Sigmoid colon (tissue), 7 donors: Measurements from ENCODE around the gene PRR14L. TPM values are rescaled to one million over a fixed set of nuclear protein-coding genes. Genes with fewer than 3 reads are reported as not detected.

Experiments used
- DNase-seq: peaks from one replicate; pipeline ENCODE4 v3.0.0-alpha.2; 2019
- H3K27ac ChIP-seq, 4 donors: fragments of 200-600 bp; sonication (generic); one replicate each; pipeline ENCODE4 v1.5.1; 2016 to 2019; ENCODE audit warnings: mild to moderate bottlenecking in 1 of 4
- H3K27me3 ChIP-seq, 3 donors: fragments of 200-600 bp; sonication (generic); one replicate each; pipeline ENCODE4 v1.5.1; 2019; ENCODE audit warnings: mild to moderate bottlenecking in 1 of 3
- H3K36me3 ChIP-seq, 4 donors: fragments of 200-600 bp; sonication (generic); one replicate each; pipeline ENCODE4 v1.5.1; 2016 to 2019
- H3K4me1 ChIP-seq, 4 donors: fragments of 200-600 bp; sonication (generic); one replicate each; pipeline ENCODE4 v1.5.1; 2017 to 2019
- H3K4me3 ChIP-seq, 4 donors: fragments of 200-600 bp; sonication (generic); one replicate each; pipeline ENCODE4 v1.5.1; 2017 to 2019; ENCODE audit warnings: mild to moderate bottlenecking in 2 of 4, moderate library complexity in 1 of 4
- H3K9me3 ChIP-seq, 4 donors: fragments of 200-600 bp in 3 of 4; sonication (generic) in 3 of 4; one replicate each; pipeline versions ENCODE4 v1.5.1 to v1.6.1; 2013 to 2019
- CTCF ChIP-seq, 4 experiments: fragments of 450-650 bp in 3 of 4; fragments of 200-600 bp in 1 of 4; IDR thresholded peaks; one replicate each; pipeline ENCODE4 v1.5.1; 2016 to 2019; ENCODE audit warnings: antibody characterized with exemption in 4 of 4, mild to moderate bottlenecking in 3 of 4, moderate library complexity in 2 of 4
- EP300 ChIP-seq, 4 donors: sonication (generic); formaldehyde crosslinking; IDR thresholded peaks; one replicate each; pipeline ENCODE4 v1.6.1; 2017; ENCODE audit warnings: antibody characterized with exemption in 4 of 4
- POLR2A ChIP-seq, 2 donors: fragments of 450-650 bp; IDR thresholded peaks; one replicate each; pipeline ENCODE4 v1.6.1; 2016; ENCODE audit warnings: antibody characterized with exemption in 2 of 2, mild to moderate bottlenecking in 2 of 2, moderate library complexity in 2 of 2
- POLR2AphosphoS5 ChIP-seq, 4 donors: sonication (generic); formaldehyde crosslinking; IDR thresholded peaks; one replicate each; pipeline ENCODE4 v1.6.1; 2017; ENCODE audit warnings: antibody characterized with exemption in 4 of 4
- WGBS, 2 donors: extraction: QIAGEN DNeasy Blood & Tissue Kit; methylation state at CpG; one replicate each; pipeline ENCODE4 v1.1.7; 2013; 5-methylcytosine and 5-hydroxymethylcytosine counted together
- intact Hi-C: fragments of 100-400 bp; cut with DNase I; formaldehyde crosslinking; loops from one replicate; pipeline ENCODE4 v1.15.1; 2023
- polyA plus RNA-seq, 3 donors: library from polyadenylated mRNA; stranded (reverse); fragments of 200-250 nt; gene quantifications; one replicate each; pipeline ENCODE4 v1.2.3, GENCODE V29; 2013
- total RNA-seq, 4 donors: library from RNA; depleted of rRNA; stranded (reverse); fragments of >200 nt; gene quantifications; one replicate each; pipeline ENCODE4 v1.1.0, GENCODE V29; 2016
- donor health status: healthy with polysubstance abuse.
- donor health status: Bipolar disorder and iron deficiency.
- donor health status: healthy.

The PRR14L gene
- total and polyA plus RNA-seq, 7 donors, result 6.0 to 24.4 (median 12.7) TPM

GRCh38 chr22:31754813-31755212, 4.9 kb upstream of the PRR14L start:
- no peak for DNase-seq
- Histone ChIP-seq H3K4me1 (peaks cover 0 to 29% (median 27%) of the 10 kb centered on the region in 4 donors), H3K27ac (peak overlapping the region; percentile 88 to 93 (median 91)), H3K4me3 (peak overlapping the region in 1 of 4 donors; percentile 71), H3K36me3 (peaks cover 0 to 31% (median 0%) of the 10 kb centered on the region in 4 donors), H3K27me3 (no peaks in the 10 kb centered on the region), H3K9me3 (no peaks in the 10 kb centered on the region)
- WGBS, 2 donors, result 15 to 47% methylated on average over 6 of the region's 6 CpGs
- intact Hi-C loops, result loop anchor here (10.0 kb wide), 1 partner anchor 190 kb away; the partner anchor contains the start of gene YWHAH
- no peak for TF ChIP-seq POLR2AphosphoS5 (IDR thresholded peaks at IDR 0.05)
- no peak for TF ChIP-seq CTCF (IDR thresholded peaks at IDR 0.05)
- TF ChIP-seq POLR2A (IDR thresholded peaks at IDR 0.05), result no peak
- TF ChIP-seq EP300 (IDR thresholded peaks at IDR 0.05), result no peak

GRCh38 chr22:31753634-31754501, 3.9 kb upstream of the PRR14L start, which contains the start of gene DEPDC5:
DEPDC5 (plus strand) TSS chr22:31754019; CDS start chr22:31754922, 903 bp downstream.
- intact Hi-C loops, result loop anchor here (2.0 to 10.0 kb wide), 2 partner anchors 91 to 191 kb away; partner anchors contain the start of genes PISD and YWHAH
- peak within 1 kb of the TSS; percentile 71 to 95 (median 82) for H3K4me3 ChIP-seq
- TF ChIP-seq POLR2A (IDR thresholded peaks at IDR 0.05) (peak; percentile 52 to 72), CTCF (IDR thresholded peaks at IDR 0.05) (no peak), EP300 (IDR thresholded peaks at IDR 0.05) (no peak), POLR2AphosphoS5 (IDR thresholded peaks at IDR 0.05) (peak; percentile 84 to 94 (median 91))
- 1% methylated on average over 65 of the region's 65 CpGs for WGBS, 2 donors
- no peaks in the 10 kb centered on the region for H3K9me3 ChIP-seq
- peak within 1 kb of the TSS; percentile 88 to 93 (median 91) for H3K27ac ChIP-seq
- H3K36me3 ChIP-seq, result peaks cover 0 to 23% (median 0%) of the 10 kb centered on the region in 4 donors
- no peaks in the 10 kb centered on the region for H3K27me3 ChIP-seq
- peaks cover 0 to 33% (median 32%) of the 10 kb centered on the region in 4 donors for H3K4me1 ChIP-seq
- peak; percentile 97 for DNase-seq

DNA sequence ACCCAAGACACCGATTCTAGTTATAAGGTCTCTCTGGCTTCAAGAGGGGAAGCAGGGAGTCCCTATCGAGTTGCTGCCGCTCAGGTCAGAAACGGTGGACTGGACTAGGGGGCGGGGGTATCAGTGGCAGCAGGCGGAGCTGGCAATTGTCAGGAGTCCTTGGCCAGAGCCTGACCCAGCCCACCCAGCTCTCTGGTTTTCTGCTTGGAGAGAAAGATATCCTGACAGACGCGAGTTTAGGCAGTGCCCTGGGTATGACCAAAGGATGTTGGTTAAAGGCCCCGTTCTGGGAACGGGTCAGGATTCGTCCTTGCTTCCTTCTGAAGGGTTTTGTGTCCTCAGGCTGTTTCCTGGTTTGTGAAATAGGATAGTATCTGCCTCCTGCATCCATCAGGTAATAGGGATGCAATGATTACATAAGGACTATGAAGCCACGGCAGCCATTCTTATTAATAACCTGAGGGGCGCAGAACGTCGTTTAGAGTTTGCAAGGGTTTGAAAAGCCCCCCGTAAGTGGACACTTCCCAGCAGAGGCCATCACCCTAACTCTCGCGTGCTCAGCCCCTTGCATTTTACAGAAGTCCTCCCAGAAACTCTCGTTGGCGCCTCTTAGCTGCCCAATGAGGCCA, 3.2 kb upstream of the PRR14L start:
- Histone ChIP-seq H3K4me3 (peak overlapping the region; percentile 71 to 95 (median 82)), H3K4me1 (peaks cover 0 to 41% (median 40%) of the 10 kb centered on the region in 4 donors), H3K27ac (peak overlapping the region; percentile 88 to 93 (median 91)), H3K36me3 (peaks cover 0 to 16% (median 0%) of the 10 kb centered on the region in 4 donors), H3K27me3 (no peaks in the 10 kb centered on the region), H3K9me3 (no peaks in the 10 kb centered on the region)
- peak; percentile 70 for DNase-seq
- intact Hi-C loops, result loop anchor here (2.0 to 10.0 kb wide), 2 partner anchors 90 to 192 kb away; partner anchors contain the start of genes PISD and YWHAH
- no peak for TF ChIP-seq POLR2AphosphoS5 (IDR thresholded peaks at IDR 0.05)
- TF ChIP-seq POLR2A (IDR thresholded peaks at IDR 0.05), result no peak
- TF ChIP-seq EP300 (IDR thresholded peaks at IDR 0.05), result no peak
- TF ChIP-seq CTCF (IDR thresholded peaks at IDR 0.05), result no peak
- WGBS, 2 donors, result 14 to 36% methylated on average over 20 of the region's 20 CpGs

- 86 to 89% methylated on average over 7 of the region's 7 CpGs for WGBS, 2 donors
- Histone ChIP-seq H3K4me3 (peak overlapping the region in 1 of 4 donors; percentile 79), H3K36me3 (peaks cover 0 to 15% (median 0%) of the 10 kb centered on the region in 4 donors), H3K27ac (peak overlapping the region; percentile 88 to 93 (median 91)), H3K4me1 (peaks cover 0 to 46% (median 45%) of the 10 kb centered on the region in 4 donors), H3K27me3 (no peaks in the 10 kb centered on the region), H3K9me3 (no peaks in the 10 kb centered on the region)
- intact Hi-C loops, result loop anchor here (2.0 to 10.0 kb wide), 2 partner anchors 89 to 193 kb away; partner anchors contain the start of genes PISD and YWHAH
- DNase-seq, result no peak
- TF ChIP-seq EP300 (IDR thresholded peaks at IDR 0.05), result no peak
- no peak for TF ChIP-seq POLR2AphosphoS5 (IDR thresholded peaks at IDR 0.05)
- TF ChIP-seq CTCF (IDR thresholded peaks at IDR 0.05), result no peak
- no peak for TF ChIP-seq POLR2A (IDR thresholded peaks at IDR 0.05)
These were observed 2.3 kb upstream of the PRR14L start for GRCh38 chr22:31752096-31752847.
